H9 (cell line): Measurements from ENCODE around the gene NKRF. TPM values are rescaled to one million over a fixed set of nuclear protein-coding genes. Genes with fewer than 3 reads are reported as not detected.

Source experiments
- DNase-seq: peaks from one replicate; pipeline ENCODE4 v3.0.0-alpha.2; 2017
- H2AFZ ChIP-seq: one replicate; pipeline ENCODE4 v1.6.1; 2013; ENCODE audit warnings: mild to moderate bottlenecking, low read length, control low read depth, moderate library complexity
- H2AK5ac ChIP-seq: 2 replicates; pipeline ENCODE4 v1.6.1; 2013; ENCODE audit warnings: low read length, control low read depth, mixed read lengths; ENCODE audit not compliant: insufficient read length
- H2BK120ac ChIP-seq: one replicate; pipeline ENCODE4 v1.6.1; 2013; ENCODE audit warnings: low read depth, mild to moderate bottlenecking, low read length, control low read depth, inconsistent platforms; ENCODE audit not compliant: poor library complexity, severe bottlenecking
- H2BK12ac ChIP-seq: 2 replicates; pipeline ENCODE4 v1.6.1; 2013; ENCODE audit warnings: low read length, control low read depth, mixed read lengths, low read depth; ENCODE audit not compliant: insufficient read length
- H2BK15ac ChIP-seq: 2 replicates; pipeline ENCODE4 v1.6.1; 2013; ENCODE audit warnings: low read depth, low read length, control low read depth
- H2BK20ac ChIP-seq: one replicate; pipeline ENCODE4 v1.6.1; 2013; ENCODE audit warnings: low read depth, mild to moderate bottlenecking, low read length, control low read depth, inconsistent platforms; ENCODE audit not compliant: poor library complexity, severe bottlenecking
- H2BK5ac ChIP-seq: 2 replicates; pipeline ENCODE4 v1.6.1; 2013; ENCODE audit warnings: low read length, control low read depth, mixed read lengths; ENCODE audit not compliant: insufficient read length
- H3K14ac ChIP-seq: 2 replicates; pipeline ENCODE4 v1.6.1; 2013; ENCODE audit warnings: low read length, control low read depth; ENCODE audit not compliant: insufficient read depth
- H3K18ac ChIP-seq: 2 replicates; pipeline ENCODE4 v1.6.1; 2013; ENCODE audit warnings: low read depth, mild to moderate bottlenecking, mixed read lengths, low read length, control low read depth; ENCODE audit not compliant: insufficient read length
- H3K23ac ChIP-seq: 2 replicates; pipeline ENCODE4 v1.6.1; 2013; ENCODE audit warnings: low read length, control low read depth, mixed read lengths, low read depth; ENCODE audit not compliant: insufficient read length
- H3K23me2 ChIP-seq: 2 replicates; pipeline ENCODE4 v1.6.1; 2013; ENCODE audit warnings: low read depth, mild to moderate bottlenecking, mixed read lengths, low read length, control low read depth; ENCODE audit not compliant: insufficient read length, poor library complexity, severe bottlenecking
- H3K27ac ChIP-seq: 2 replicates; pipeline ENCODE4 v1.5.1; 2013; ENCODE audit warnings: low read length, control low read depth, mixed read lengths, low read depth; ENCODE audit not compliant: insufficient read length
- H3K27me3 ChIP-seq: 2 replicates; pipeline ENCODE4 v1.6.1; 2013; ENCODE audit warnings: low read length, control low read depth, inconsistent platforms; ENCODE audit not compliant: insufficient read depth
- H3K4ac ChIP-seq: 2 replicates; pipeline ENCODE4 v1.6.1; 2013; ENCODE audit warnings: low read depth, mild to moderate bottlenecking, control low read depth, inconsistent platforms, low read length, moderate library complexity
- H3K4me1 ChIP-seq: 2 replicates; pipeline ENCODE4 v1.6.1; 2013; ENCODE audit warnings: low read length, control low read depth, inconsistent platforms; ENCODE audit not compliant: insufficient read depth
- H3K4me2 ChIP-seq: 2 replicates; pipeline ENCODE4 v1.6.1; 2013; ENCODE audit warnings: low read length, control low read depth, mixed read lengths; ENCODE audit not compliant: insufficient read length, insufficient read depth
- H3K56ac ChIP-seq: 2 replicates; pipeline ENCODE4 v1.6.1; 2013; ENCODE audit warnings: low read depth, mild to moderate bottlenecking, mixed read lengths, low read length, control low read depth; ENCODE audit not compliant: insufficient read length
- H3K79me1 ChIP-seq: 2 replicates; pipeline ENCODE4 v1.6.1; 2013; ENCODE audit warnings: low read depth, mild to moderate bottlenecking, moderate library complexity, low read length, control low read depth, inconsistent platforms; ENCODE audit not compliant: insufficient read depth, poor library complexity, severe bottlenecking
- H3K79me2 ChIP-seq: 2 replicates; pipeline ENCODE4 v1.6.1; 2013; ENCODE audit warnings: low read length, control low read depth, inconsistent platforms; ENCODE audit not compliant: insufficient read depth
- H3K9ac ChIP-seq: 2 replicates; pipeline ENCODE4 v1.6.1; 2013; ENCODE audit warnings: low read length, control low read depth, mixed read lengths; ENCODE audit not compliant: insufficient read length; ENCODE audit errors: extremely low read depth
- H3K9me3 ChIP-seq: one replicate; pipeline ENCODE4 v1.6.1; 2013; ENCODE audit warnings: low read depth, low read length, inconsistent platforms; ENCODE audit not compliant: control insufficient read depth
- H3T11ph ChIP-seq: one replicate; pipeline ENCODE4 v1.6.1; 2013; ENCODE audit warnings: mild to moderate bottlenecking, low read length, control low read depth, inconsistent platforms
- H4K20me1 ChIP-seq: one replicate; pipeline ENCODE4 v1.6.1; 2013; ENCODE audit not compliant: control insufficient read depth, insufficient read length, insufficient read depth
- H4K5ac ChIP-seq: 2 replicates; pipeline ENCODE4 v1.6.1; 2013; ENCODE audit warnings: low read depth, mild to moderate bottlenecking, mixed read lengths, low read length, control low read depth; ENCODE audit not compliant: insufficient read length
- H4K8ac ChIP-seq: replicated peaks from 2 replicates; pipeline ENCODE4 v1.6.1; 2013; ENCODE audit warnings: low read length, control low read depth, mixed read lengths, low read depth; ENCODE audit not compliant: insufficient read length
- H4K91ac ChIP-seq: 2 replicates; pipeline ENCODE4 v1.6.1; 2013; ENCODE audit warnings: low read depth, mild to moderate bottlenecking, moderate library complexity, mixed read lengths, low read length, control low read depth; ENCODE audit not compliant: insufficient read length
- H3K27ac Mint-ChIP-seq, 3 experiments: 2 replicates in 2 of 3; 3 replicates in 1 of 3; pipeline ENCODE4 v1.8.0; 2020 to 2021; ENCODE audit warnings: mixed read lengths in 3 of 3, mild to moderate bottlenecking in 1 of 3, moderate library complexity in 1 of 3
- H3K27me3 Mint-ChIP-seq: 2 replicates; pipeline ENCODE4 v1.8.0; 2021; ENCODE audit warnings: low read depth, mild to moderate bottlenecking, moderate library complexity, mixed read lengths
- H3K36me3 Mint-ChIP-seq, 3 experiments: 2 replicates in 2 of 3; 3 replicates in 1 of 3; pipeline ENCODE4 v1.8.0; 2020 to 2021; ENCODE audit warnings: low read depth in 3 of 3, mixed read lengths in 3 of 3; ENCODE audit not compliant: insufficient read depth in 1 of 3
- H3K4me1 Mint-ChIP-seq, 2 experiments: 2 replicates each; pipeline ENCODE4 v1.8.0; 2020; ENCODE audit warnings: mixed read lengths in 2 of 2
- H3K4me3 Mint-ChIP-seq, 2 experiments: 2 replicates in 1 of 2; 3 replicates in 1 of 2; pipeline ENCODE4 v1.8.0; 2020 to 2021; ENCODE audit warnings: mild to moderate bottlenecking in 2 of 2, mixed read lengths in 2 of 2, moderate library complexity in 1 of 2
- H3K9me3 Mint-ChIP-seq, 2 experiments: 2 replicates in 1 of 2; 3 replicates in 1 of 2; pipeline ENCODE4 v1.8.0; 2020; ENCODE audit warnings: mild to moderate bottlenecking in 2 of 2, mixed read lengths in 2 of 2, moderate library complexity in 1 of 2
- WGBS: extraction: QIAGEN DNeasy Blood & Tissue Kit; methylation state at CpG from one replicate; pipeline ENCODE4 v1.1.7; 2013; ENCODE audit warnings: missing lambda C conversion rate, low lambda C conversion rate, mixed read lengths; ENCODE audit not compliant: insufficient read length; ENCODE audit errors: extremely low coverage; 5-methylcytosine and 5-hydroxymethylcytosine counted together
- total RNA-seq: library from RNA; stranded (reverse); gene quantifications from 2 replicates; pipeline ENCODE4 v1.2.1, GENCODE V29; 2021
- TF ChIP-seq, protein P1 (sequence below): fragments of 200-600 bp; sonication (generic); conservative IDR thresholded peaks from 3 replicates; pipeline ENCODE4 v1.8.0; 2021; ENCODE audit warnings: antibody characterized with exemption, mild to moderate bottlenecking

NKRF gene
- total RNA-seq, 1 experiment from 2014 or later, result 15.1 TPM

DNA sequence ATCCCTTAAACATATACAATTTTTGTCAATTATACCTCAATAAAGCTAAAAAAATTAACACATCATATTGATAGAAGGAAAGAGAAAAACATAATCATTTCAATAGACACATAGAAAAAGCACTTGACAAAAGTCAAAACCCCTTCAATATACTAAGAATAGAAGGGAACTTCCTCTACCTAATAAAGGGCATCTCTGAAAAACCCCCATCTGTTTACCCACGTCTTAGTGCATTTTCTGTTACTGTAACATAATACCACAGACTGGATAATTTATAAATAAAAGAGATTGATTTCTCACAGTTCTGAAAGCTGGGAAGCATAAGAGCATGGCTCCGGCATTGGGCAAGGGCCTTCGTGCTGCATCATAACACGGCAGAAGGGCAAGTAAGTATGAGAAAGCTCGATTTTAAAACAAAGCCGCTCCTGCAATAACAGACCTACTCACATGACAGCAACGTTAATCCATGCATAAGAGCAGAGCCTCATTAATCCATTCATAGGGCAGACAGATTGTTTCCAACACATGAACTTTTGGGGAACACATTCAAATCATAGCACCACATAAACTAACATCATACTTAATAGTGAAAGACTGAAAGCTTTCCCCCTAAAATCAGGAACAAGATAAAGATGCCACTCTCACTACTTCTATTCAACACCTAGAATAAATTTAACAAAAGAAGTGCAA lies 56.8 kb downstream of the NKRF start:
- H2BK5ac ChIP-seq, result no peak overlapping the region
- no peak overlapping the region for H2AK5ac ChIP-seq
- Mint-ChIP-seq H3K4me1 (no peaks in the 10 kb centered on the region), H3K27ac (no peak overlapping the region), H3K9me3 (peaks cover 60% of the 10 kb centered on the region in 2 experiments), H3K27me3 (no peaks in the 10 kb centered on the region), H3K4me3 (no peak overlapping the region), H3K36me3 (peaks cover 0 to 12% (median 0%) of the 10 kb centered on the region in 3 experiments; a peak in 3 of 7 replicates)
- H3K27ac ChIP-seq, result no peak overlapping the region
- no peak overlapping the region for H3K9ac ChIP-seq
- H3K79me2 ChIP-seq, result no peaks in the 10 kb centered on the region
- H3K27me3 ChIP-seq, result no peaks in the 10 kb centered on the region
- no peak overlapping the region for H3K18ac ChIP-seq
- H3K4me1 ChIP-seq, result no peaks in the 10 kb centered on the region
- WGBS, result no CpG with 5 or more reads among the region's 7 CpGs
- H4K20me1 ChIP-seq, result no peaks in the 10 kb centered on the region
- no peaks in the 10 kb centered on the region for H3K79me1 ChIP-seq
- H4K91ac ChIP-seq, result no peak overlapping the region
- no peak overlapping the region for H3K14ac ChIP-seq
- TF ChIP-seq, protein P1, sequence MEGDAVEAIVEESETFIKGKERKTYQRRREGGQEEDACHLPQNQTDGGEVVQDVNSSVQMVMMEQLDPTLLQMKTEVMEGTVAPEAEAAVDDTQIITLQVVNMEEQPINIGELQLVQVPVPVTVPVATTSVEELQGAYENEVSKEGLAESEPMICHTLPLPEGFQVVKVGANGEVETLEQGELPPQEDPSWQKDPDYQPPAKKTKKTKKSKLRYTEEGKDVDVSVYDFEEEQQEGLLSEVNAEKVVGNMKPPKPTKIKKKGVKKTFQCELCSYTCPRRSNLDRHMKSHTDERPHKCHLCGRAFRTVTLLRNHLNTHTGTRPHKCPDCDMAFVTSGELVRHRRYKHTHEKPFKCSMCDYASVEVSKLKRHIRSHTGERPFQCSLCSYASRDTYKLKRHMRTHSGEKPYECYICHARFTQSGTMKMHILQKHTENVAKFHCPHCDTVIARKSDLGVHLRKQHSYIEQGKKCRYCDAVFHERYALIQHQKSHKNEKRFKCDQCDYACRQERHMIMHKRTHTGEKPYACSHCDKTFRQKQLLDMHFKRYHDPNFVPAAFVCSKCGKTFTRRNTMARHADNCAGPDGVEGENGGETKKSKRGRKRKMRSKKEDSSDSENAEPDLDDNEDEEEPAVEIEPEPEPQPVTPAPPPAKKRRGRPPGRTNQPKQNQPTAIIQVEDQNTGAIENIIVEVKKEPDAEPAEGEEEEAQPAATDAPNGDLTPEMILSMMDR, result no peak
- no peak overlapping the region for H2BK15ac ChIP-seq
- H2BK12ac ChIP-seq, result no peak overlapping the region
- H3K4ac ChIP-seq, result no peak overlapping the region
- H3K9me3 ChIP-seq, result peaks cover 4% of the 10 kb centered on the region
- no peak overlapping the region for H3K56ac ChIP-seq
- no peak overlapping the region for H4K5ac ChIP-seq
- no peak overlapping the region for H3T11ph ChIP-seq
- no peak overlapping the region for H4K8ac ChIP-seq
- H3K23ac ChIP-seq, result no peak overlapping the region
- no peak overlapping the region for H2BK120ac ChIP-seq
- no peak overlapping the region for H3K4me2 ChIP-seq
- DNase-seq, result no peak
- H2AFZ ChIP-seq, result no peak overlapping the region
- no peaks in the 10 kb centered on the region for H3K23me2 ChIP-seq
- no peak overlapping the region for H2BK20ac ChIP-seq
